Measurements from ENCODE around the gene SMC6.

GRCh38 chr2:17790536-17790935 lies 36.9 kb upstream of the SMC6 start:
- TF ChIP-seq YY1 (IDR thresholded peaks at IDR 0.05; ENCODE audit: insufficient read depth, insufficient read length) (no peak), ZNF274 (IDR thresholded peaks at IDR 0.05; ENCODE audit: low read depth, low read length) (no peak), SUZ12 (IDR thresholded peaks at IDR 0.05; ENCODE audit: extremely low read depth, insufficient read depth, insufficient read length) (no peak)
